HG02970 (cell line): ENCODE measurements around the gene TMPRSS4.

Source experiments
- ATAC-seq: cut with Tn5 transposase; IDR thresholded peaks from one replicate; pipeline ENCODE4 v1.9.1; 2021; ENCODE audit warnings: mild to moderate bottlenecking, moderate library complexity, moderate number of reproducible peaks; ENCODE audit not compliant: unreplicated experiment, low FRiP score

TMPRSS4 gene

GRCh38 chr11:118129471-118130172 is 52.7 kb downstream of the TMPRSS4 start:
- no peak for ATAC-seq

- ATAC-seq, result no peak
Measured at GRCh38 chr11:118132385-118133151, 55.7 kb downstream of the TMPRSS4 start.

GRCh38 chr11:118133816-118134215 is 56.9 kb downstream of the TMPRSS4 start:
- ATAC-seq, result no peak

- no peak for ATAC-seq
Measured at GRCh38 chr11:118135051-118135795, 58.3 kb downstream of the TMPRSS4 start.

- ATAC-seq, result no peak
Measured at GRCh38 chr11:118135796-118136165, 58.9 kb downstream of the TMPRSS4 start.

GRCh38 chr11:118136341-118136740 is 59.5 kb downstream of the TMPRSS4 start:
- no peak for ATAC-seq

- ATAC-seq, result no peak
Measured at GRCh38 chr11:118136801-118137200, 59.9 kb downstream of the TMPRSS4 start.

GRCh38 chr11:118138839-118139420 is 62.1 kb downstream of the TMPRSS4 start:
- ATAC-seq, result no peak

- no peak for ATAC-seq
Measured at GRCh38 chr11:118139578-118139977, 62.7 kb downstream of the TMPRSS4 start.

GRCh38 chr11:118142081-118142480 is 65.2 kb downstream of the TMPRSS4 start:
- no peak for ATAC-seq

GRCh38 chr11:118142809-118143208 is 65.9 kb downstream of the TMPRSS4 start:
- ATAC-seq, result no peak

GRCh38 chr11:118143661-118144185 is 66.8 kb downstream of the TMPRSS4 start:
- ATAC-seq, result no peak

GRCh38 chr11:118144301-118145268 is 67.7 kb downstream of the TMPRSS4 start:
- ATAC-seq, result no peak

- peak; percentile 78 for ATAC-seq
Measured at GRCh38 chr11:118145285-118146227, 68.7 kb downstream of the TMPRSS4 start.

GRCh38 chr11:118146554-118146953 is 69.7 kb downstream of the TMPRSS4 start:
- no peak for ATAC-seq

GRCh38 chr11:118147502-118147901 is 70.6 kb downstream of the TMPRSS4 start:
- ATAC-seq, result no peak

- no peak for ATAC-seq
Measured at GRCh38 chr11:118148240-118148639, 71.4 kb downstream of the TMPRSS4 start.

GRCh38 chr11:118148856-118149255 is 72.0 kb downstream of the TMPRSS4 start:
- ATAC-seq, result no peak
